A549 (cell line): ENCODE results near the gene ADCY3. TPM values are rescaled to one million over a fixed set of nuclear protein-coding genes. Genes with fewer than 3 reads are reported as not detected.

ENCODE experiments used
- ATAC-seq, 2 experiments: fragments of 200-7000 bp in 1 of 2; fragments of >200 bp in 1 of 2; cut with Nextera tagmentation in 1 of 2; cut with Tn5 transposase in 1 of 2; 3 replicates each; pipeline versions ENCODE4 v1.8.0 to v1.9.1; 2018 to 2020; ENCODE audit warnings: mild to moderate bottlenecking in 1 of 2, moderate library complexity in 1 of 2
- CTCF ChIA-PET: fragments of 300-600 bp; sonication (Branson Sonifier 250); formaldehyde crosslinking; extraction: SDS; loops from one replicate; lab custom pipeline; 2021; ENCODE audit warnings: antibody characterized with exemption, inconsistent platforms; lab: Yijun Ruan, JAX
- POLR2A ChIA-PET: fragments of 350-600 bp; formaldehyde crosslinking; extraction: SDS; loops from one replicate; lab custom pipeline; 2021; ENCODE audit warnings: antibody characterized with exemption, inconsistent platforms; lab: Yijun Ruan, JAX
- DNase-seq, 2 experiments: peaks; one replicate each; pipeline versions ENCODE4 v3.0.0 to v3.0.0-alpha.2; 2011 to 2016; ENCODE audit warnings: low read depth in 1 of 2, low spot score in 1 of 2
- FAIRE-seq: peaks from 2 replicates; lab custom pipeline; 2011; peaks lifted over from hg19 to GRCh38; lab: Jason Lieb, UNC
- H3K27ac ChIP-seq, 2 experiments: fragments of >200 bp; sonication (Bioruptor Twin); formaldehyde crosslinking; 3 replicates each; pipeline ENCODE4 v1.5.1; 2016 to 2017
- H3K4me1 ChIP-seq: fragments of >200 bp; sonication (Bioruptor Twin); formaldehyde crosslinking; 3 replicates; pipeline ENCODE4 v1.6.1; 2016
- H3K4me2 ChIP-seq: fragments of >200 bp; sonication (Bioruptor Twin); formaldehyde crosslinking; 3 replicates; pipeline ENCODE4 v1.6.1; 2016
- H3K4me3 ChIP-seq: fragments of >200 bp; sonication (Bioruptor Twin); formaldehyde crosslinking; 3 replicates; pipeline ENCODE4 v1.5.1; 2016
- H3K9me3 ChIP-seq: fragments of >200 bp; sonication (Bioruptor Twin); formaldehyde crosslinking; 3 replicates; pipeline ENCODE4 v1.6.1; 2016
- CBX8 ChIP-seq: fragments of 200-600 bp; sonication (generic); IDR thresholded peaks from 2 replicates; pipeline ENCODE4 v1.6.1; 2016
- CEBPB ChIP-seq, 2 experiments: fragments of >200 bp in 1 of 2; sonication (Bioruptor Twin) in 1 of 2; formaldehyde crosslinking in 1 of 2; IDR thresholded peaks; 2 replicates each; pipeline ENCODE4 v1.6.1; 2012 to 2016
- CHD4 ChIP-seq: fragments of 200-600 bp; sonication (generic); IDR thresholded peaks from 2 replicates; pipeline ENCODE4 v1.6.1; 2016; ENCODE audit warnings: antibody characterized with exemption, mild to moderate bottlenecking, borderline replicate concordance
- ESRRA ChIP-seq: fragments of 150-350 bp; IDR thresholded peaks from 2 replicates; pipeline ENCODE4 v1.6.1; 2014; ENCODE audit warnings: mild to moderate bottlenecking, low read length, borderline replicate concordance
- HOXA7 ChIP-seq: fragments of 250-450 bp; sonication (Bioruptor Pico); IDR thresholded peaks from 2 replicates; pipeline ENCODE4 v1.5.0; 2020; ENCODE audit warnings: mild to moderate bottlenecking, moderate library complexity
- HOXB13 ChIP-seq: fragments of 250-450 bp; sonication (Bioruptor Pico); IDR thresholded peaks from 2 replicates; pipeline ENCODE4 v1.5.0; 2020; ENCODE audit warnings: low read depth, mild to moderate bottlenecking, moderate library complexity
- JUN ChIP-seq, 2 experiments: fragments of >200 bp; sonication (Bioruptor Twin); formaldehyde crosslinking; IDR thresholded peaks; 2 replicates in 1 of 2; 3 replicates in 1 of 2; pipeline ENCODE4 v1.6.1; 2016 to 2017
- JUNB ChIP-seq: fragments of >200 bp; sonication (Bioruptor Twin); formaldehyde crosslinking; IDR thresholded peaks from 2 replicates; pipeline ENCODE4 v1.6.1; 2016
- KDM5A ChIP-seq: fragments of 200-600 bp; sonication (generic); IDR thresholded peaks from 2 replicates; pipeline ENCODE4 v1.6.1; 2016; ENCODE audit warnings: antibody characterized with exemption, mild to moderate bottlenecking
- NR3C1 ChIP-seq: fragments of >200 bp; sonication (Bioruptor Twin); formaldehyde crosslinking; IDR thresholded peaks from 3 replicates; pipeline ENCODE4 v1.6.1; 2017
- POLR2A ChIP-seq: IDR thresholded peaks from 2 replicates; pipeline ENCODE4 v1.6.1; 2012; ENCODE audit warnings: mild to moderate bottlenecking, low read length
- POLR2AphosphoS2 ChIP-seq: conservative IDR thresholded peaks from 2 replicates; pipeline ENCODE4 v1.6.1; 2012; ENCODE audit warnings: low read length, improper control_type of control experiment, inconsistent platforms
- RAD21 ChIP-seq, 2 experiments: fragments of >200 bp in 1 of 2; sonication (Bioruptor Twin) in 1 of 2; formaldehyde crosslinking in 1 of 2; IDR thresholded peaks in 1 of 2; conservative IDR thresholded peaks in 1 of 2; 2 replicates in 1 of 2; 3 replicates in 1 of 2; pipeline ENCODE4 v1.6.1; 2012 to 2018; ENCODE audit warnings: inconsistent platforms in 1 of 2
- RARB ChIP-seq: fragments of 250-450 bp; sonication (Bioruptor Pico); IDR thresholded peaks from 2 replicates; pipeline ENCODE4 v1.8.0; 2021; ENCODE audit warnings: mild to moderate bottlenecking, moderate library complexity
- RFX5 ChIP-seq: fragments of 450-650 bp; IDR thresholded peaks from 2 replicates; pipeline ENCODE4 v1.7.1; 2014; ENCODE audit warnings: antibody characterized with exemption, mild to moderate bottlenecking, moderate library complexity
- TFCP2L1 ChIP-seq: fragments of 250-450 bp; sonication (Bioruptor Pico); IDR thresholded peaks from 2 replicates; pipeline ENCODE4 v1.5.0; 2021; ENCODE audit warnings: mild to moderate bottlenecking
- TP53 ChIP-seq: fragments of 250-450 bp; sonication (Bioruptor Pico); IDR thresholded peaks from 2 replicates; pipeline ENCODE4 v1.5.0; 2021; ENCODE audit warnings: mild to moderate bottlenecking, moderate library complexity
- ZFP36 ChIP-seq: fragments of 450-650 bp; IDR thresholded peaks from 2 replicates; pipeline ENCODE4 v1.6.1; 2014; ENCODE audit warnings: borderline replicate concordance; ENCODE audit not compliant: partially characterized antibody
- WGBS: methylation state at CpG from one replicate; pipeline ENCODE4 v1.1.6; 2017; ENCODE audit errors: missing lambda C conversion rate; 5-methylcytosine and 5-hydroxymethylcytosine counted together
- polyA plus RNA-seq, 4 experiments: library from polyadenylated mRNA; depleted of rRNA in 3 of 4; stranded (reverse); fragments of >200 nt; fragmentation: RNase III in 1 of 4; extraction: RNeasy Plus Mini Kit Qiagen cat#74134 plus additional on column Dnase treatment in 1 of 4; gene quantifications; 2 replicates in 3 of 4; 3 replicates in 1 of 4; pipeline ENCODE4 v1.2.3, GENCODE V29; 2011 to 2017
- TF ChIP-seq, protein P1 (sequence below): fragments of 450-650 bp; IDR thresholded peaks from 2 replicates; pipeline ENCODE4 v1.6.1; 2014; ENCODE audit warnings: antibody characterized with exemption
- TF ChIP-seq, protein P2 (sequence below): IDR thresholded peaks from 2 replicates; pipeline ENCODE4 v1.6.1; 2012
- TF ChIP-seq, protein P3 (sequence below): fragments of >200 bp; sonication (Bioruptor Twin); formaldehyde crosslinking; IDR thresholded peaks from 3 replicates; pipeline ENCODE4 v1.6.1; 2016
- TF ChIP-seq, protein P4 (sequence below): fragments of 250-450 bp; sonication (Bioruptor Pico); IDR thresholded peaks from 2 replicates; pipeline ENCODE4 v1.5.0; 2021; ENCODE audit warnings: mild to moderate bottlenecking, moderate library complexity, borderline replicate concordance
- TF ChIP-seq, protein P5 (sequence below): fragments of 150-350 bp; IDR thresholded peaks from 2 replicates; pipeline ENCODE4 v1.6.1; 2014; ENCODE audit warnings: low read depth, mild to moderate bottlenecking, low read length
- TF ChIP-seq, protein P6 (sequence below): fragments of >200 bp; sonication (Bioruptor Twin); formaldehyde crosslinking; IDR thresholded peaks from 2 replicates; pipeline ENCODE4 v1.6.1; 2016

Gene ADCY3
- polyA plus RNA-seq, 2 of the 4 experiments (the other 2 are of a cell fraction) = 37.4 to 65.4 TPM

DNA sequence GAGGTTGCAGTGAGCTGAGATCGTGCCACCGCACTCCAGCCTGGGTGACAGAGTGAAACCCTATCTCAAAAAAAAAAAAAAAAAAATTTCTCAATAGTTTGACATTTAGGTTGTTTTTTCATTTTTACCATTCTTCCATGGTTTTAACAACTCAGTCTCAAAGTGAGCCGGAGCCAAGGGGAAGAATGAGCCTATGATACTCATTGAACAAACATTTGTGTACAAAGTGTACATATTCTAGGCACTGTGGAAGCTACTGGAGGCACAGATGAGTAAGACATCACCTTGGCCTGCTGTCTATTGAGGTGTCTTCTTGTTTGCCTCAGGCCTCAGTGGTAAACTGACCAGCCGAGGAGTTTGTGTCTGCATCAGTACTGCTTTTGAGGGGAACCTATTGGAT is 104.9 kb downstream of the ADCY3 start:
- Histone ChIP-seq H3K4me2 (no peak overlapping the region), H3K4me1 (peaks cover 12% of the 10 kb centered on the region), H3K4me3 (no peak overlapping the region), H3K27ac (no peak overlapping the region), H3K9me3 (no peaks in the 10 kb centered on the region)
- TF ChIP-seq, protein P1, sequence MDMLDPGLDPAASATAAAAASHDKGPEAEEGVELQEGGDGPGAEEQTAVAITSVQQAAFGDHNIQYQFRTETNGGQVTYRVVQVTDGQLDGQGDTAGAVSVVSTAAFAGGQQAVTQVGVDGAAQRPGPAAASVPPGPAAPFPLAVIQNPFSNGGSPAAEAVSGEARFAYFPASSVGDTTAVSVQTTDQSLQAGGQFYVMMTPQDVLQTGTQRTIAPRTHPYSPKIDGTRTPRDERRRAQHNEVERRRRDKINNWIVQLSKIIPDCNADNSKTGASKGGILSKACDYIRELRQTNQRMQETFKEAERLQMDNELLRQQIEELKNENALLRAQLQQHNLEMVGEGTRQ = no peak
- TF ChIP-seq CHD4 (no peak), JUNB (no peak), HOXA7 (CRISPR knock-in tag) (no peak), ZFP36 (no peak), KDM5A (no peak), TP53 (CRISPR knock-in tag) (no peak), POLR2A (no peak), CEBPB (IDR thresholded peaks at IDR 0.05) (no peak), CBX8 (no peak), RARB (no peak), HOXB13 (CRISPR knock-in tag) (no peak)
- TF ChIP-seq, protein P2, sequence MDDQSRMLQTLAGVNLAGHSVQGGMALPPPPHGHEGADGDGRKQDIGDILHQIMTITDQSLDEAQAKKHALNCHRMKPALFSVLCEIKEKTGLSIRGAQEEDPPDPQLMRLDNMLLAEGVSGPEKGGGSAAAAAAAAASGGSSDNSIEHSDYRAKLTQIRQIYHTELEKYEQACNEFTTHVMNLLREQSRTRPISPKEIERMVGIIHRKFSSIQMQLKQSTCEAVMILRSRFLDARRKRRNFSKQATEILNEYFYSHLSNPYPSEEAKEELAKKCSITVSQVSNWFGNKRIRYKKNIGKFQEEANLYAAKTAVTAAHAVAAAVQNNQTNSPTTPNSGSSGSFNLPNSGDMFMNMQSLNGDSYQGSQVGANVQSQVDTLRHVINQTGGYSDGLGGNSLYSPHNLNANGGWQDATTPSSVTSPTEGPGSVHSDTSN = no peak
- TF ChIP-seq, protein P3, sequence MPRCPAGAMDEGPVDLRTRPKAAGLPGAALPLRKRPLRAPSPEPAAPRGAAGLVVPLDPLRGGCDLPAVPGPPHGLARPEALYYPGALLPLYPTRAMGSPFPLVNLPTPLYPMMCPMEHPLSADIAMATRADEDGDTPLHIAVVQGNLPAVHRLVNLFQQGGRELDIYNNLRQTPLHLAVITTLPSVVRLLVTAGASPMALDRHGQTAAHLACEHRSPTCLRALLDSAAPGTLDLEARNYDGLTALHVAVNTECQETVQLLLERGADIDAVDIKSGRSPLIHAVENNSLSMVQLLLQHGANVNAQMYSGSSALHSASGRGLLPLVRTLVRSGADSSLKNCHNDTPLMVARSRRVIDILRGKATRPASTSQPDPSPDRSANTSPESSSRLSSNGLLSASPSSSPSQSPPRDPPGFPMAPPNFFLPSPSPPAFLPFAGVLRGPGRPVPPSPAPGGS = no peak
- TF ChIP-seq, protein P4, sequence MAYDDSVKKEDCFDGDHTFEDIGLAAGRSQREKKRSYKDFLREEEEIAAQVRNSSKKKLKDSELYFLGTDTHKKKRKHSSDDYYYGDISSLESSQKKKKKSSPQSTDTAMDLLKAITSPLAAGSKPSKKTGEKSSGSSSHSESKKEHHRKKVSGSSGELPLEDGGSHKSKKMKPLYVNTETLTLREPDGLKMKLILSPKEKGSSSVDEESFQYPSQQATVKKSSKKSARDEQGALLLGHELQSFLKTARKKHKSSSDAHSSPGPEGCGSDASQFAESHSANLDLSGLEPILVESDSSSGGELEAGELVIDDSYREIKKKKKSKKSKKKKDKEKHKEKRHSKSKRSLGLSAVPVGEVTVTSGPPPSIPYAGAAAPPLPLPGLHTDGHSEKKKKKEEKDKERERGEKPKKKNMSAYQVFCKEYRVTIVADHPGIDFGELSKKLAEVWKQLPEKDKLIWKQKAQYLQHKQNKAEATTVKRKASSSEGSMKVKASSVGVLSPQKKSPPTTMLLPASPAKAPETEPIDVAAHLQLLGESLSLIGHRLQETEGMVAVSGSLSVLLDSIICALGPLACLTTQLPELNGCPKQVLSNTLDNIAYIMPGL = no peak
- POLR2A ChIA-PET = no interaction called here
- FAIRE-seq (no peak), DNase-seq (no peak), ATAC-seq (no peak)
- WGBS = 84% methylated on average over 4 of the region's 4 CpGs
- CTCF ChIA-PET = interaction anchor here (1.0 to 3.2 kb wide), 4 partner anchors 12 to 405 kb away, joined by 4 to 22 read pairs (median 9); partner anchors contain the start of genes CENPO and PTRHD1

DNA sequence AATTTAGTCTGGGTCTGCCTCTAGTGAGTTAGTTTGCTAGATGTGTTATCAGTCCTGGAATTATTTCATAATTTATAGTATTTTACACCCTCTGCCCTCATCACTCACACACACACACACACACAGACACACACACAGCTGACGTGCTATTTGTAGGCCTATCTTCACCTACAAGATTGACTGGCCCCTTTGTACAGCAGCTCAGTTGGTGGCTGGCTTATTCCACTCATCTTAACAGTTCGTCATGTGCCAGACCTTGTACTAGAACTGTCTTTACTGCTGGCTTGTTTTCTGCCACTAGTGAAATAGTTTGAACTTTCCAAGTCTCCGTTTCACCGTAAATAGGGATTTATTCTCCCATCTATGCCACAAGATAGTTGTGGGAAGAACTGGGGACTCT is 105.5 kb downstream of the ADCY3 start:
- Histone ChIP-seq H3K9me3 (no peaks in the 10 kb centered on the region), H3K4me2 (no peak overlapping the region), H3K27ac (no peak overlapping the region), H3K4me3 (no peak overlapping the region), H3K4me1 (peaks cover 18% of the 10 kb centered on the region)
- TF ChIP-seq, protein P5, sequence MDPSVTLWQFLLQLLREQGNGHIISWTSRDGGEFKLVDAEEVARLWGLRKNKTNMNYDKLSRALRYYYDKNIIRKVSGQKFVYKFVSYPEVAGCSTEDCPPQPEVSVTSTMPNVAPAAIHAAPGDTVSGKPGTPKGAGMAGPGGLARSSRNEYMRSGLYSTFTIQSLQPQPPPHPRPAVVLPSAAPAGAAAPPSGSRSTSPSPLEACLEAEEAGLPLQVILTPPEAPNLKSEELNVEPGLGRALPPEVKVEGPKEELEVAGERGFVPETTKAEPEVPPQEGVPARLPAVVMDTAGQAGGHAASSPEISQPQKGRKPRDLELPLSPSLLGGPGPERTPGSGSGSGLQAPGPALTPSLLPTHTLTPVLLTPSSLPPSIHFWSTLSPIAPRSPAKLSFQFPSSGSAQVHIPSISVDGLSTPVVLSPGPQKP = no peak
- TF ChIP-seq TFCP2L1 (CRISPR knock-in tag) (no peak), TP53 (CRISPR knock-in tag) (no peak), NR3C1 (no peak), ESRRA (no peak), RFX5 (no peak), RAD21 (conservative IDR thresholded peaks at IDR 0.05 in 1 of 2, IDR thresholded peaks at IDR 0.05 in 1 of 2) (no peak), POLR2AphosphoS2 (no peak), JUN (IDR thresholded peaks at IDR 0.05) (no peak)
- TF ChIP-seq, protein P1 = no peak
- TF ChIP-seq, protein P6, sequence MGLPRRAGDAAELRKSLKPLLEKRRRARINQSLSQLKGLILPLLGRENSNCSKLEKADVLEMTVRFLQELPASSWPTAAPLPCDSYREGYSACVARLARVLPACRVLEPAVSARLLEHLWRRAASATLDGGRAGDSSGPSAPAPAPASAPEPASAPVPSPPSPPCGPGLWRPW = no peak
- ChIA-PET POLR2A (no interaction called here), CTCF (interaction anchor here (0.6 to 3.2 kb wide), 4 partner anchors 10 to 405 kb away, joined by 4 to 22 read pairs (median 9); partner anchors contain the start of genes CENPO and PTRHD1)
- FAIRE-seq = no peak
- no peak for ATAC-seq
- WGBS = 95% methylated on average over 4 of the region's 4 CpGs
- DNase-seq = no peak
